Measurements from ENCODE around the gene FRMPD4. TPM values are rescaled to one million over a fixed set of nuclear protein-coding genes. Genes with fewer than 3 reads are reported as not detected.

FRMPD4 gene
- total and polyA plus RNA-seq, 2 donors (not counting 1 experiment from before 2014, with no cell fraction given) = 0.50 to 1.5 TPM

DNA sequence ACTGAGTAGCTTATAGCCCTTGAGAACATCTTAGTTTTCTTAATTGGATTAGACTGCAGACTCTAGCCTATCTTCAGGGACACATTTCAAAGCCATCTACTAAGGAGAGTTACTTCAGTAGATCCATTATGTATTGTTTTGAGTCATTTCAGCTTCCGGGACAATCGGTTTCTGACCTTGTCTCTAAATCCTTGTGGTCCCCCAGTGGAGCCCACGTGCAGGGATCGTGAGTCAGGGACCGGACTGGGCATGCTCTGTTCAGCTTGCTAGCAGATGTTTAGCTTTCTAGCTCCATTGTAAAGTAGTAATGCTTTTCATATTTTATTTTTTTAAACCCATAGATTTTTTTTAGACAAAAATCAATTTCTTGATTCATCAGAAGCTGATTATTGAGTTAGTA, 441.0 kb downstream of the FRMPD4 start:
- Histone ChIP-seq H4K20me1 (ENCODE audit: control insufficient read depth, extremely low read depth, insufficient read depth, low read length) (no peaks in the 10 kb centered on the region), H3K4me3 (replicated peaks in 1 of 4; ENCODE audit: control extremely low read depth in 1 of 4, insufficient read depth in 1 of 4, low read depth in 3 of 4, low read length in 4 of 4) (no peak overlapping the region), H2AFZ (ENCODE audit: low read length) (no peak overlapping the region), H3K27me3 (ENCODE audit: control insufficient read depth, insufficient read depth, low read length) (no peaks in the 10 kb centered on the region), H3K4me1 (ENCODE audit: control insufficient read depth, extremely low read depth, insufficient read depth, low read length) (no peaks in the 10 kb centered on the region), H3K4me2 (ENCODE audit: extremely low read depth, insufficient read depth, low read length) (no peak overlapping the region), H3K27ac (ENCODE audit: insufficient read depth, low read length) (no peak overlapping the region), H3K36me3 (ENCODE audit: control insufficient read depth, insufficient read depth, low read length) (no peaks in the 10 kb centered on the region), H3K9ac (ENCODE audit: insufficient read depth, low read length) (no peak overlapping the region), H3K9me3 (ENCODE audit: control insufficient read depth, insufficient read depth, low read depth, low read length) (no peaks in the 10 kb centered on the region), H3K79me2 (ENCODE audit: control insufficient read depth, insufficient read depth, low read length) (no peaks in the 10 kb centered on the region)
- TF ChIP-seq EZH2 (IDR thresholded peaks at IDR 0.05; ENCODE audit: low read length, missing control alignments) = no peak
- TF ChIP-seq, protein P1, sequence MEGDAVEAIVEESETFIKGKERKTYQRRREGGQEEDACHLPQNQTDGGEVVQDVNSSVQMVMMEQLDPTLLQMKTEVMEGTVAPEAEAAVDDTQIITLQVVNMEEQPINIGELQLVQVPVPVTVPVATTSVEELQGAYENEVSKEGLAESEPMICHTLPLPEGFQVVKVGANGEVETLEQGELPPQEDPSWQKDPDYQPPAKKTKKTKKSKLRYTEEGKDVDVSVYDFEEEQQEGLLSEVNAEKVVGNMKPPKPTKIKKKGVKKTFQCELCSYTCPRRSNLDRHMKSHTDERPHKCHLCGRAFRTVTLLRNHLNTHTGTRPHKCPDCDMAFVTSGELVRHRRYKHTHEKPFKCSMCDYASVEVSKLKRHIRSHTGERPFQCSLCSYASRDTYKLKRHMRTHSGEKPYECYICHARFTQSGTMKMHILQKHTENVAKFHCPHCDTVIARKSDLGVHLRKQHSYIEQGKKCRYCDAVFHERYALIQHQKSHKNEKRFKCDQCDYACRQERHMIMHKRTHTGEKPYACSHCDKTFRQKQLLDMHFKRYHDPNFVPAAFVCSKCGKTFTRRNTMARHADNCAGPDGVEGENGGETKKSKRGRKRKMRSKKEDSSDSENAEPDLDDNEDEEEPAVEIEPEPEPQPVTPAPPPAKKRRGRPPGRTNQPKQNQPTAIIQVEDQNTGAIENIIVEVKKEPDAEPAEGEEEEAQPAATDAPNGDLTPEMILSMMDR (conservative IDR thresholded peaks at IDR 0.05 in 1 of 2, IDR thresholded peaks at IDR 0.05 in 1 of 2; ENCODE audit: low read depth in 1 of 2, low read length in 2 of 2) = no peak
- DNase-seq (ENCODE audit: low read depth in 2 of 2) = no peak

DNA sequence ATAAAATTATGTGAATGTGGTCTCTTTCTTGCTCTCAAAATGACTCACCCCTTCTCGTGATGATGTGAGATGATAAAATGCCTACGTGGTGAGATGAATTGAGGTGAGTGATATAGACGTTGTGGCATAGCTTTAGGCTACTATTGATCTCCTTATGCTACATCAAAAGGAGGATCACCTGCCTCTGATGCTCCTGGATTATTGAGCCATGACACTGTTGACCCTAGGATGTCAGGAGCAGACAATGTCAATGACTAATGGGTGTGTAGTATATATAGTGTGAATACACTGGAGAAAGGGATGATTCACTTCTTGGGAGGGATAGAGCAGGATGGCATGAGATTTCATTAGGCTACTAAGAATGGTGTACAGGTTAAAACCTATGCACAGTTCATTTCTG, 442.3 kb downstream of the FRMPD4 start:
- H3K9me3 ChIP-seq (ENCODE audit: control insufficient read depth, insufficient read depth, low read depth, low read length) = no peaks in the 10 kb centered on the region
- H3K36me3 ChIP-seq (ENCODE audit: control insufficient read depth, insufficient read depth, low read length) = no peaks in the 10 kb centered on the region
- H3K4me3 ChIP-seq (replicated peaks in 1 of 4; ENCODE audit: control extremely low read depth in 1 of 4, insufficient read depth in 1 of 4, low read depth in 3 of 4, low read length in 4 of 4) = no peak overlapping the region
- no peaks in the 10 kb centered on the region for H4K20me1 ChIP-seq (ENCODE audit: control insufficient read depth, extremely low read depth, insufficient read depth, low read length)
- no peak overlapping the region for H3K27ac ChIP-seq (ENCODE audit: insufficient read depth, low read length)
- TF ChIP-seq, protein P1 (conservative IDR thresholded peaks at IDR 0.05 in 1 of 2, IDR thresholded peaks at IDR 0.05 in 1 of 2; ENCODE audit: low read depth in 1 of 2, low read length in 2 of 2) = no peak
- TF ChIP-seq EZH2 (IDR thresholded peaks at IDR 0.05; ENCODE audit: low read length, missing control alignments) = no peak
- H3K4me2 ChIP-seq (ENCODE audit: extremely low read depth, insufficient read depth, low read length) = no peak overlapping the region
- no peak overlapping the region for H3K9ac ChIP-seq (ENCODE audit: insufficient read depth, low read length)
- H3K79me2 ChIP-seq (ENCODE audit: control insufficient read depth, insufficient read depth, low read length) = no peaks in the 10 kb centered on the region
- no peaks in the 10 kb centered on the region for H3K4me1 ChIP-seq (ENCODE audit: control insufficient read depth, extremely low read depth, insufficient read depth, low read length)
- no peaks in the 10 kb centered on the region for H3K27me3 ChIP-seq (ENCODE audit: control insufficient read depth, insufficient read depth, low read length)
- DNase-seq (ENCODE audit: low read depth in 2 of 2) = no peak
- H2AFZ ChIP-seq (ENCODE audit: low read length) = no peak overlapping the region

DNA sequence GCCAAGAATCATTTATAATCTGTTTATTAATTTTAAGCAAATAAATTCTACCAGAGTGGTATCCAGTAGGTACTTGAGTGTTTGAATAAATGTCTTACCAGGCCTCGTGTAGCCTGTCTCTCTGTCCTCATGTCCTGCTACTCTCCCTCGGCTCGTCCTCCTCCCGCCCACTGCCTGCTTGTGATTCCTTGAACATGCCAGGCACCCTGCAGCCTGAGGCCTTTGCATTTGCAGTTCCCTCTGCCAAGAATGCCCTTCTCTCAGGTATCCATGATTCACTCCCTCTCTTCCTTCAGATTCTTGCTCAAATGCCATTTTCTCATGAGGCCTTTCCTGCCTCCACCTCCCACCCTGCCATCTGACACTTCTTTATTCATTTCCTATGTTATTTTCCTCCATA, 443.3 kb downstream of the FRMPD4 start:
- no peak for DNase-seq (ENCODE audit: low read depth in 2 of 2)
- Histone ChIP-seq H4K20me1 (ENCODE audit: control insufficient read depth, extremely low read depth, insufficient read depth, low read length) (peaks cover 1% of the 10 kb centered on the region), H3K4me1 (ENCODE audit: control insufficient read depth, extremely low read depth, insufficient read depth, low read length) (no peaks in the 10 kb centered on the region), H3K4me3 (replicated peaks in 1 of 4; ENCODE audit: control extremely low read depth in 1 of 4, insufficient read depth in 1 of 4, low read depth in 3 of 4, low read length in 4 of 4) (no peak overlapping the region), H3K27me3 (ENCODE audit: control insufficient read depth, insufficient read depth, low read length) (no peaks in the 10 kb centered on the region), H3K27ac (ENCODE audit: insufficient read depth, low read length) (no peak overlapping the region), H3K79me2 (ENCODE audit: control insufficient read depth, insufficient read depth, low read length) (no peaks in the 10 kb centered on the region), H3K9ac (ENCODE audit: insufficient read depth, low read length) (no peak overlapping the region), H3K4me2 (ENCODE audit: extremely low read depth, insufficient read depth, low read length) (no peak overlapping the region), H3K36me3 (ENCODE audit: control insufficient read depth, insufficient read depth, low read length) (no peaks in the 10 kb centered on the region), H3K9me3 (ENCODE audit: control insufficient read depth, insufficient read depth, low read depth, low read length) (no peaks in the 10 kb centered on the region), H2AFZ (ENCODE audit: low read length) (no peak overlapping the region)
- TF ChIP-seq EZH2 (IDR thresholded peaks at IDR 0.05; ENCODE audit: low read length, missing control alignments) = no peak
- TF ChIP-seq, protein P1 (conservative IDR thresholded peaks at IDR 0.05 in 1 of 2, IDR thresholded peaks at IDR 0.05 in 1 of 2; ENCODE audit: low read depth in 1 of 2, low read length in 2 of 2) = no peak
